Measurements from ENCODE around the gene PLXNA2.

PLXNA2 gene

GRCh38 chr1:208139434-208140045, 104.6 kb downstream of the PLXNA2 start:
- ATAC-seq: no peak
- TF ChIP-seq ARNTL (CRISPR knock-in tag; IDR thresholded peaks at IDR 0.05; ENCODE audit: borderline replicate concordance, low read depth) (no peak), CSDC2 (CRISPR knock-in tag; IDR thresholded peaks at IDR 0.05) (no peak), RARB (CRISPR knock-in tag; IDR thresholded peaks at IDR 0.05) (no peak), ZC3H10 (CRISPR knock-in tag; IDR thresholded peaks at IDR 0.05) (no peak), PATZ1 (CRISPR knock-in tag; IDR thresholded peaks at IDR 0.05; ENCODE audit: borderline replicate concordance) (no peak), ZFP3 (CRISPR knock-in tag; IDR thresholded peaks at IDR 0.05) (no peak), SNAI2 (CRISPR knock-in tag; IDR thresholded peaks at IDR 0.05) (no peak), OSR1 (CRISPR knock-in tag; IDR thresholded peaks at IDR 0.05) (no peak)

GRCh38 chr1:208137193-208137592, 107.0 kb downstream of the PLXNA2 start:
- peak; percentile 78 for ATAC-seq
- TF ChIP-seq ARNTL (CRISPR knock-in tag; IDR thresholded peaks at IDR 0.05; ENCODE audit: borderline replicate concordance, low read depth): no peak
- peak; percentile 41; the same call in 1 of the 2 replicates for TF ChIP-seq TOX (CRISPR knock-in tag; IDR thresholded peaks at IDR 0.05; ENCODE audit: borderline replicate concordance)

GRCh38 chr1:208136459-208137182, 107.6 kb downstream of the PLXNA2 start:
- peak; percentile 28 for ATAC-seq
- TF ChIP-seq CSDC2 (CRISPR knock-in tag; IDR thresholded peaks at IDR 0.05) (no peak), TCF4 (CRISPR knock-in tag; IDR thresholded peaks at IDR 0.05; ENCODE audit: borderline replicate concordance) (no peak), PATZ1 (CRISPR knock-in tag; IDR thresholded peaks at IDR 0.05; ENCODE audit: borderline replicate concordance) (no peak), ZNF565 (CRISPR knock-in tag; conservative IDR thresholded peaks at IDR 0.05; ENCODE audit: low read depth) (no peak), RARB (CRISPR knock-in tag; IDR thresholded peaks at IDR 0.05) (no peak), GLIS3 (CRISPR knock-in tag; IDR thresholded peaks at IDR 0.05) (no peak), ZFP3 (CRISPR knock-in tag; IDR thresholded peaks at IDR 0.05) (no peak), TSHZ2 (CRISPR knock-in tag; IDR thresholded peaks at IDR 0.05) (no peak)

GRCh38 chr1:208135354-208135753, 108.8 kb downstream of the PLXNA2 start:
- TF ChIP-seq TOX (CRISPR knock-in tag; IDR thresholded peaks at IDR 0.05; ENCODE audit: borderline replicate concordance): no peak
- TF ChIP-seq CREB5 (CRISPR knock-in tag; IDR thresholded peaks at IDR 0.05; ENCODE audit: low read depth): no peak
- no peak for TF ChIP-seq TCF4 (CRISPR knock-in tag; IDR thresholded peaks at IDR 0.05; ENCODE audit: borderline replicate concordance)
- no peak for TF ChIP-seq PATZ1 (CRISPR knock-in tag; IDR thresholded peaks at IDR 0.05; ENCODE audit: borderline replicate concordance)
- TF ChIP-seq ZNF565 (CRISPR knock-in tag; conservative IDR thresholded peaks at IDR 0.05; ENCODE audit: low read depth): no peak
- TF ChIP-seq ZNF8 (CRISPR knock-in tag; IDR thresholded peaks at IDR 0.05): no peak
- no peak for TF ChIP-seq CSDC2 (CRISPR knock-in tag; IDR thresholded peaks at IDR 0.05)
- ATAC-seq: no peak
